ENCODE measurements around the gene RAB26.
"Not testable (repeated sequence)": the region's sequence is repeated elsewhere in the genome, so short reads cannot be mapped to it uniquely, and the experiment has no call there.

The RAB26 gene

DNA sequence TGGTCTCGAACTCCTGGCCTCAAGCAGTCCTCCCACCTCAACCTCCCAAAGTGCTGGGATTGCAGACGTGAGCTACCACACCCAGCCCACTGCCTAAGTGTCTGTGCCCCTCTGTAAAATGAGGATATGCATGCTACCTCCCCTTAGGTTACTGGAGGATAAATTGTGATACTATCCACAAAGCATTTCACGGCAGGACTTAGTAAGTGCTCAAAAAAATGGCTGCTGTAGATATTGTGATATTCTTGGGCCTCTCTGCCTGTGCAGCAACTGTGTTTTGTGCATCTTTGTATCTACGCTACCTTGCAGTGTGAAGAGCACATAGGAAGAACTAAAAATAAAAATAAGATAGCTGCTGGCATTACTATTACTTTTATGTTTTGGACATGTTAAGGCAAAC, 49.9 kb downstream of the RAB26 start:
- no peak for DNase-seq (ENCODE audit: low spot score)

GRCh38 chr16:2199095-2199494, 50.7 kb downstream of the RAB26 start:
- no peak for DNase-seq (ENCODE audit: low spot score)

DNA sequence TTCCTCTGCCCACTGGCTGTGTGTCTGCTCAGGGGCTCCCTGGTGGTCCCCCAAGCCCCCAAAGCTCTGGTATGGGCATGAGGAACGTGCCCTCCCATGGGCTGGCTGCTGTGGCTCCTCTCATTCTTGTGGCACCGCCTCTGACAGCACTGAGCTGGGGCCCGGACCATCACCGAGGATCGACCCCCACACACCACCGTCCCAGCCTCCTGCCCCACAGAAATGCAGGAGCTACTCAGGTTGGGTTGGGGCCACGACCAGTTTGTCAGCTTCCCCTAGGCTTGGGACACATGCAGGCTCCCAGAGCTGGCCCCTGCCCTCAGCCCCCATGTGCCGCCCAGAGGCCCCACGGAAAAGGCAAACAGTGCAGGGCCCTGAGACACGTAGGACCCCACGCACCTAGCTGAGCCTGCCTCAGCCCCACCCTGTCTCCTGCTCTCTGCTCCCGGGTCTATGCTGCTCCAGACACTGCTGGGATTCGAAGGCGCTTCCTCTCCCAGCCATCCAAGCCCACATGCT, 51.3 kb downstream of the RAB26 start:
- DNase-seq (ENCODE audit: low spot score): no peak

- DNase-seq (ENCODE audit: low spot score): no peak
Measured at GRCh38 chr16:2200313-2200712, 51.9 kb downstream of the RAB26 start.

GRCh38 chr16:2203119-2203688, 54.8 kb downstream of the RAB26 start:
- DNase-seq (ENCODE audit: low spot score): not testable (repeated sequence)
